Ishikawa (cell line): ENCODE measurements around the gene ZNF132.

Experiments
- CEBPB ChIP-seq: IDR thresholded peaks from 2 replicates; pipeline ENCODE4 v1.6.1; 2012
- CREB1 ChIP-seq: IDR thresholded peaks from 2 replicates; pipeline ENCODE4 v1.6.1; 2012; ENCODE audit warnings: low read depth
- EGR1 ChIP-seq: IDR thresholded peaks from 2 replicates; pipeline ENCODE4 v1.6.1; 2012
- EP300 ChIP-seq: IDR thresholded peaks from 2 replicates; pipeline ENCODE4 v1.6.1; 2012; ENCODE audit warnings: borderline replicate concordance
- FOXM1 ChIP-seq: IDR thresholded peaks from 2 replicates; pipeline ENCODE4 v1.6.1; 2012; ENCODE audit warnings: low read depth, borderline replicate concordance
- MAX ChIP-seq: IDR thresholded peaks from 2 replicates; pipeline ENCODE4 v1.6.1; 2012
- NFIC ChIP-seq: IDR thresholded peaks from 2 replicates; pipeline ENCODE4 v1.6.1; 2012
- RAD21 ChIP-seq: IDR thresholded peaks from 2 replicates; pipeline ENCODE4 v1.6.1; 2012; ENCODE audit warnings: low read depth
- REST ChIP-seq: IDR thresholded peaks from 2 replicates; pipeline ENCODE4 v1.6.1; 2012; ENCODE audit warnings: low read depth, mild to moderate bottlenecking
- TAF1 ChIP-seq: IDR thresholded peaks from 2 replicates; pipeline ENCODE4 v1.6.1; 2012; ENCODE audit warnings: low read depth, mild to moderate bottlenecking
- TCF12 ChIP-seq: IDR thresholded peaks from 2 replicates; pipeline ENCODE4 v1.6.1; 2012; ENCODE audit warnings: low read depth
- TEAD4 ChIP-seq: IDR thresholded peaks from 2 replicates; pipeline ENCODE4 v1.6.1; 2012
- USF1 ChIP-seq: IDR thresholded peaks from 2 replicates; pipeline ENCODE4 v1.6.1; 2012
- YY1 ChIP-seq: IDR thresholded peaks from 2 replicates; pipeline ENCODE4 v1.6.1; 2012; ENCODE audit warnings: low read depth
- ZBTB7A ChIP-seq: IDR thresholded peaks from 2 replicates; pipeline ENCODE4 v1.6.1; 2012; ENCODE audit warnings: low read depth

The ZNF132 gene

GRCh38 chr19:58394821-58395219 is 45.1 kb downstream of the ZNF132 start:
- TF ChIP-seq NFIC = peak; percentile 93
- no peak for TF ChIP-seq YY1
- no peak for TF ChIP-seq TAF1
- no peak for TF ChIP-seq CREB1
- TF ChIP-seq USF1 = peak; percentile 12; the same call in 1 of the 2 replicates
- TF ChIP-seq TEAD4 = 0 out of 2 replicates have a peak, but pooled peaks have one; percentile 44
- TF ChIP-seq EGR1 = no peak
- no peak for TF ChIP-seq RAD21
- no peak for TF ChIP-seq ZBTB7A
- no peak; the same call in 1 of the 2 replicates for TF ChIP-seq EP300
- TF ChIP-seq REST = no peak
- TF ChIP-seq MAX = no peak; the same call in 1 of the 2 replicates
- no peak; the same call in 1 of the 2 replicates for TF ChIP-seq TCF12
- no peak for TF ChIP-seq FOXM1
- 0 out of 2 replicates have a peak, but pooled peaks have one; percentile 19 for TF ChIP-seq CEBPB

GRCh38 chr19:58393725-58394033 is 46.3 kb downstream of the ZNF132 start:
- TF ChIP-seq MAX (no peak), ZBTB7A (no peak), TCF12 (no peak), TEAD4 (no peak), USF1 (no peak), CEBPB (no peak), EP300 (no peak), CREB1 (no peak), REST (no peak), EGR1 (no peak), YY1 (no peak), FOXM1 (no peak), RAD21 (no peak), NFIC (no peak), TAF1 (no peak)

- TF ChIP-seq MAX = no peak
- no peak for TF ChIP-seq USF1
- no peak for TF ChIP-seq FOXM1
- TF ChIP-seq TEAD4 = no peak
- TF ChIP-seq CEBPB = no peak
- no peak for TF ChIP-seq EGR1
- no peak for TF ChIP-seq EP300
- TF ChIP-seq RAD21 = no peak
- TF ChIP-seq REST = no peak
- no peak for TF ChIP-seq TAF1
- TF ChIP-seq YY1 = no peak
- TF ChIP-seq CREB1 = no peak
- TF ChIP-seq TCF12 = no peak
- TF ChIP-seq ZBTB7A = no peak
- TF ChIP-seq NFIC = no peak
Observed at GRCh38 chr19:58392945-58393724, 46.8 kb downstream of the ZNF132 start.
